Endothelial cell of umbilical vein (primary cell): ENCODE data around the gene INHBE. TPM values are rescaled to one million over a fixed set of nuclear protein-coding genes. Genes with fewer than 3 reads are reported as not detected.

Source experiments
- BruUV-seq: library from RNA; stranded (reverse); fragments of 400-500 nt; replicated peaks from 2 replicates; lab custom pipeline; 2021; lab: Mats Ljungman, UMichigan
- CTCF ChIA-PET: fragments of 300-600, 350-600 bp; sonication (Branson Sonifier 250); formaldehyde crosslinking; loops from one replicate; lab custom pipeline; 2021; ENCODE audit warnings: antibody characterized with exemption, inconsistent platforms; lab: Charles Lee
- POLR2A ChIA-PET: fragments of 300-600, 350-600 bp; sonication (Branson Sonifier 250); formaldehyde crosslinking; loops from one replicate; lab custom pipeline; 2021; ENCODE audit warnings: antibody characterized with exemption, inconsistent platforms; lab: Charles Lee
- DNase-seq: peaks from one replicate; pipeline ENCODE4 v3.0.0-alpha.2; 2011; ENCODE audit warnings: low read depth, low spot score
- FAIRE-seq: peaks from 2 replicates; lab custom pipeline; 2011; peaks lifted over from hg19 to GRCh38; lab: Jason Lieb, UNC
- H2AFZ ChIP-seq: 2 replicates; pipeline ENCODE4 v1.6.0; 2012; ENCODE audit warnings: low read depth, low read length, control low read depth, inconsistent platforms
- H3K27ac ChIP-seq: 2 replicates; pipeline ENCODE4 v1.5.1; 2011; ENCODE audit warnings: low read depth, mild to moderate bottlenecking, control low read depth, low read length, moderate library complexity; ENCODE audit not compliant: insufficient read depth
- H3K27me3 ChIP-seq, 2 experiments: 2 replicates each; pipeline versions ENCODE4 v1.6.0 to v1.6.1; 2011; ENCODE audit warnings: low read length in 2 of 2, mixed read lengths in 1 of 2; ENCODE audit not compliant: control insufficient read depth in 2 of 2, insufficient read depth in 2 of 2
- H3K36me3 ChIP-seq, 2 experiments: 2 replicates in 1 of 2; 3 replicates in 1 of 2; pipeline ENCODE4 v1.5.1; 2011; ENCODE audit warnings: low read length in 2 of 2, mild to moderate bottlenecking in 1 of 2, moderate library complexity in 1 of 2; ENCODE audit not compliant: control insufficient read depth in 2 of 2, insufficient read depth in 2 of 2; ENCODE audit errors: extremely low read depth in 1 of 2
- H3K4me1 ChIP-seq: 3 replicates; pipeline ENCODE4 v1.5.1; 2011; ENCODE audit warnings: mild to moderate bottlenecking, low read length; ENCODE audit not compliant: control insufficient read depth, insufficient read depth; ENCODE audit errors: extremely low read depth
- H3K4me2 ChIP-seq: 2 replicates; pipeline ENCODE4 v1.6.1; 2011; ENCODE audit warnings: low read length, control low read depth, mixed read lengths; ENCODE audit not compliant: insufficient read depth
- H3K4me3 ChIP-seq, 3 experiments: fragments of 200-600 bp in 1 of 3; sonication (generic), shearing (Covaris generic) in 1 of 3; replicated peaks in 1 of 3; 2 replicates each; pipeline ENCODE4 v1.5.1; 2011 to 2016; ENCODE audit warnings: control low read depth in 3 of 3, low read length in 3 of 3, mild to moderate bottlenecking in 2 of 3, inconsistent platforms in 1 of 3, low read depth in 1 of 3, moderate library complexity in 1 of 3; ENCODE audit not compliant: insufficient read depth in 1 of 3
- H3K79me2 ChIP-seq: 2 replicates; pipeline ENCODE4 v1.6.0; 2012; ENCODE audit warnings: low read length, inconsistent platforms; ENCODE audit not compliant: control insufficient read depth, insufficient read depth
- H3K9ac ChIP-seq: replicated peaks from 2 replicates; pipeline ENCODE3; 2011; ENCODE audit warnings: low read length, control low read depth; ENCODE audit not compliant: insufficient read depth; ENCODE audit errors: extremely low read depth
- H3K9me1 ChIP-seq: replicated peaks from 3 replicates; pipeline ENCODE4 v1.6.0; 2011; ENCODE audit warnings: mild to moderate bottlenecking, low read length; ENCODE audit not compliant: control insufficient read depth, insufficient read depth; ENCODE audit errors: extremely low read depth
- H3K9me3 ChIP-seq: replicated peaks from 2 replicates; pipeline ENCODE4 v1.5.1; 2012; ENCODE audit warnings: low read length, inconsistent platforms; ENCODE audit not compliant: control insufficient read depth, insufficient read depth
- H4K20me1 ChIP-seq: replicated peaks from 2 replicates; pipeline ENCODE3; 2011; ENCODE audit warnings: mild to moderate bottlenecking, low read length; ENCODE audit not compliant: control insufficient read depth, insufficient read depth; ENCODE audit errors: extremely low read depth
- CTCF ChIP-seq, 2 donors: IDR thresholded peaks; 1 replicate in 1 of 2; 2 replicates in 1 of 2; pipeline ENCODE4 v1.5.1; 2011; ENCODE audit warnings: low read length in 2 of 2, mild to moderate bottlenecking in 2 of 2, moderate library complexity in 2 of 2, control low read depth in 1 of 2, inconsistent platforms in 1 of 2, low read depth in 1 of 2; ENCODE audit not compliant: insufficient read depth in 1 of 2; ENCODE audit errors: extremely low read depth in 1 of 2
- EZH2 ChIP-seq: IDR thresholded peaks from 2 replicates; pipeline ENCODE4 v1.6.1; 2012; ENCODE audit warnings: borderline replicate concordance, low read depth, mild to moderate bottlenecking, moderate library complexity, low read length, inconsistent platforms; ENCODE audit not compliant: severe bottlenecking
- FOS ChIP-seq: IDR thresholded peaks from 2 replicates; pipeline ENCODE4 v1.6.1; 2011; ENCODE audit warnings: mild to moderate bottlenecking, low read length, moderate library complexity, borderline replicate concordance; ENCODE audit not compliant: insufficient read depth
- GATA2 ChIP-seq: IDR thresholded peaks from 2 replicates; pipeline ENCODE4 v1.7.0; 2011; ENCODE audit warnings: low read depth, mild to moderate bottlenecking, moderate library complexity, mixed read lengths, low read length; ENCODE audit not compliant: insufficient read length, insufficient read depth
- JUN ChIP-seq: IDR thresholded peaks from 2 replicates; pipeline ENCODE4 v1.6.1; 2011; ENCODE audit warnings: borderline replicate concordance, low read depth; ENCODE audit not compliant: insufficient read length, insufficient read depth
- MAX ChIP-seq: IDR thresholded peaks from 2 replicates; pipeline ENCODE4 v1.6.1; 2011; ENCODE audit not compliant: insufficient read depth, insufficient read length
- MYC ChIP-seq: IDR thresholded peaks from one replicate; pipeline ENCODE4 v1.6.1; 2011; ENCODE audit warnings: mild to moderate bottlenecking, low read depth, low read length
- POLR2A ChIP-seq: IDR thresholded peaks from 2 replicates; pipeline ENCODE4 v1.6.1; 2012; ENCODE audit warnings: low read depth, mild to moderate bottlenecking, control low read depth, low read length
- POLR2AphosphoS5 ChIP-seq: IDR thresholded peaks from 2 replicates; pipeline ENCODE4 v1.6.1; 2012; ENCODE audit warnings: low read depth, mild to moderate bottlenecking, control low read depth, low read length, moderate library complexity; ENCODE audit not compliant: insufficient read depth
- dilution Hi-C: fragments of 300-500 bp; cut with MboI; formaldehyde crosslinking; loops from one replicate; pipeline ENCODE4 v1.15.0; 2019; ENCODE audit warnings: low sequenced_read_pairs; ENCODE audit not compliant: extremely low pct_ligation_motif_present
- intact Hi-C: fragments of 100-400 bp; cut with micrococcal nuclease; formaldehyde crosslinking; loops from one replicate; pipeline ENCODE4 v1.10.0; 2022
- polyA plus RNA-seq, 4 experiments: library from polyadenylated mRNA; depleted of rRNA in 3 of 4; stranded (reverse) in 3 of 4; unstranded in 1 of 4; fragments of >200 nt; gene quantifications; 2 replicates each; pipeline versions ENCODE4 v1.2.1 to v1.2.3, GENCODE V29; 2011 to 2012; ENCODE audit warnings: missing spikeins in 1 of 4
- total RNA-seq: library from RNA; stranded (reverse); gene quantifications from 2 replicates; pipeline ENCODE4 v1.2.3, GENCODE V29; 2021

Gene INHBE
- total and polyA plus RNA-seq, 2 donors (not counting 3 experiments of a cell fraction or from before 2014, with no cell fraction given), result not detected

GRCh38 chr12:57450057-57450456, 5.0 kb upstream of the INHBE start:
- no peak overlapping the region for H3K4me2 ChIP-seq
- CTCF ChIA-PET, result interaction anchor here (1.0 to 7.9 kb wide), 4 partner anchors 9 to 185 kb away, joined by 3 to 394 read pairs (median 43); partner anchors contain the start of gene GLI1
- H3K4me1 ChIP-seq, result peaks cover 3% of the 10 kb centered on the region
- no peaks in the 10 kb centered on the region for H3K9me3 ChIP-seq
- POLR2A ChIA-PET, result interaction anchor here (0.5 kb wide), 1 partner anchor 1549 kb away, joined by 3 read pairs; no protein-coding TSS in a partner anchor
- H2AFZ ChIP-seq, result no peak overlapping the region
- no peaks in the 10 kb centered on the region for H3K36me3 ChIP-seq
- no peak overlapping the region for H3K9ac ChIP-seq
- no peak overlapping the region for H3K4me3 ChIP-seq
- intact Hi-C loops, result no loop called here
- dilution Hi-C loops, result no loop called here
- no peak for DNase-seq
- no peaks in the 10 kb centered on the region for H3K27me3 ChIP-seq
- FAIRE-seq, result no peak
- no TSS peak for BruUV-seq
- H3K79me2 ChIP-seq, result no peaks in the 10 kb centered on the region
- H3K27ac ChIP-seq, result no peak overlapping the region
- no peak for TF ChIP-seq POLR2A
- no peak for TF ChIP-seq GATA2
- no peak for TF ChIP-seq MYC
- TF ChIP-seq JUN, result no peak
- no peak for TF ChIP-seq CTCF (IDR thresholded peaks at IDR 0.05; ENCODE audit: extremely low read depth in 1 of 2, insufficient read depth in 1 of 2, low read depth in 1 of 2, low read length in 2 of 2)
- no peak for TF ChIP-seq POLR2AphosphoS5
- no peak for TF ChIP-seq MAX
- TF ChIP-seq FOS, result no peak
- TF ChIP-seq EZH2, result no peak
- no peaks in the 10 kb centered on the region for H3K9me1 ChIP-seq
- no peaks in the 10 kb centered on the region for H4K20me1 ChIP-seq
